ENCODE measurements around the gene CYB561D2.

CYB561D2 gene

GRCh38 chr3:50327943-50328691 lies 22.5 kb upstream of the CYB561D2 start, which contains the start of gene TUSC2:
TUSC2 (minus strand) TSS chr3:50328223; CDS start chr3:50328099, 124 bp downstream.
- TF ChIP-seq CTCF (conservative IDR thresholded peaks at IDR 0.05; ENCODE audit: control insufficient read depth, insufficient read depth, low read depth, low read length) = no peak
- H3K4me3 ChIP-seq (ENCODE audit: control insufficient read depth, low read depth, low read length) = peak within 1 kb of the TSS; percentile 76
- peak; percentile 93 for DNase-seq (ENCODE audit: low read depth)

GRCh38 chr3:50330330-50330729 lies 20.3 kb upstream of the CYB561D2 start:
- no peak overlapping the region for H3K4me3 ChIP-seq (ENCODE audit: control insufficient read depth, low read depth, low read length)
- no peak for DNase-seq (ENCODE audit: low read depth)
- TF ChIP-seq CTCF (conservative IDR thresholded peaks at IDR 0.05; ENCODE audit: control insufficient read depth, insufficient read depth, low read depth, low read length) = no peak

- no peak for TF ChIP-seq CTCF (conservative IDR thresholded peaks at IDR 0.05; ENCODE audit: control insufficient read depth, insufficient read depth, low read depth, low read length)
- H3K4me3 ChIP-seq (ENCODE audit: control insufficient read depth, low read depth, low read length) = no peak overlapping the region
- no peak for DNase-seq (ENCODE audit: low read depth)
Measured at GRCh38 chr3:50331364-50331907, 19.2 kb upstream of the CYB561D2 start.

GRCh38 chr3:50333744-50334328 lies 16.8 kb upstream of the CYB561D2 start:
- DNase-seq (ENCODE audit: low read depth) = peak; percentile 93
- TF ChIP-seq CTCF (conservative IDR thresholded peaks at IDR 0.05; ENCODE audit: control insufficient read depth, insufficient read depth, low read depth, low read length) = no peak
- peak overlapping the region; percentile 13 for H3K4me3 ChIP-seq (ENCODE audit: control insufficient read depth, low read depth, low read length)

GRCh38 chr3:50334339-50335075 lies 16.2 kb upstream of the CYB561D2 start:
- no peak for TF ChIP-seq CTCF (conservative IDR thresholded peaks at IDR 0.05; ENCODE audit: control insufficient read depth, insufficient read depth, low read depth, low read length)
- no peak for DNase-seq (ENCODE audit: low read depth)
- peak overlapping the region; percentile 13 for H3K4me3 ChIP-seq (ENCODE audit: control insufficient read depth, low read depth, low read length)

GRCh38 chr3:50336452-50337174 lies 14.0 kb upstream of the CYB561D2 start:
- no peak for TF ChIP-seq CTCF (conservative IDR thresholded peaks at IDR 0.05; ENCODE audit: control insufficient read depth, insufficient read depth, low read depth, low read length)
- peak; percentile 46 for DNase-seq (ENCODE audit: low read depth)
- H3K4me3 ChIP-seq (ENCODE audit: control insufficient read depth, low read depth, low read length) = peak overlapping the region; percentile 96

Measured in fibroblast of mammary gland (primary cell).